K562 (cell line): ENCODE measurements around the gene ABCF2. TPM values are rescaled to one million over a fixed set of nuclear protein-coding genes. Genes with fewer than 3 reads are reported as not detected.

Experiments
- ASH1L ChIP-seq: fragments of 450-650 bp; IDR thresholded peaks from 2 replicates; pipeline ENCODE4 v1.6.1; 2018; ENCODE audit warnings: borderline replicate concordance, mild to moderate bottlenecking, low read depth; ENCODE audit not compliant: partially characterized antibody
- ZC3H11A ChIP-seq: IDR thresholded peaks from 2 replicates; pipeline ENCODE4 v1.6.1; 2012; ENCODE audit warnings: low read depth, low read length, improper control_type of control experiment
- ZNF280B ChIP-seq: fragments of 250-450 bp; sonication (Bioruptor Pico); IDR thresholded peaks from 2 replicates; pipeline ENCODE4 v1.5.1; 2021; ENCODE audit warnings: mild to moderate bottlenecking
- polyA plus RNA-seq, 8 experiments: library from polyadenylated mRNA; depleted of rRNA in 4 of 8; stranded (reverse) in 5 of 8; unstranded in 3 of 8; fragments of >200 nt; fragmentation: Nextera tagmentation in 2 of 8; fragmentation: Illumina TruSeq in 1 of 8; extraction: Ambion mirVana in 2 of 8; extraction: Trizol in 1 of 8; gene quantifications; 2 replicates each; pipeline versions ENCODE4 v1.2.1 to v1.2.3, GENCODE V29; 2011 to 2014; ENCODE audit warnings: inconsistent platforms in 1 of 8, missing spikeins in 1 of 8
- total RNA-seq, 7 experiments: library from RNA; depleted of rRNA in 6 of 7; stranded (reverse); fragments of >200 nt in 6 of 7; fragmentation: Illumina TruSeq in 2 of 7; extraction: Trizol in 2 of 7; gene quantifications; 2 replicates each; pipeline versions ENCODE4 v1.2.1 to v1.2.3, GENCODE V29; 2011 to 2021; ENCODE audit warnings: low replicate concordance in 1 of 7
- TF ChIP-seq, protein P1 (sequence below): fragments of 150-350 bp; conservative IDR thresholded peaks from 2 replicates; pipeline ENCODE4 v1.6.1; 2014; ENCODE audit warnings: low read length

Gene ABCF2
- total and polyA plus RNA-seq, 9 of the 15 experiments (the other 6 are each of a cell fraction or from before 2014, with no cell fraction given): 62.1 to 224 (median 113) TPM

GRCh38 chr7:151242159-151243044 is 15.4 kb upstream of the ABCF2 start (continued):
- TF ChIP-seq ZNF280B (CRISPR knock-in tag) (0 out of 2 replicates have a peak, but pooled peaks have one; percentile 34), ASH1L (no peak), ZC3H11A (no peak)
- TF ChIP-seq, protein P1, sequence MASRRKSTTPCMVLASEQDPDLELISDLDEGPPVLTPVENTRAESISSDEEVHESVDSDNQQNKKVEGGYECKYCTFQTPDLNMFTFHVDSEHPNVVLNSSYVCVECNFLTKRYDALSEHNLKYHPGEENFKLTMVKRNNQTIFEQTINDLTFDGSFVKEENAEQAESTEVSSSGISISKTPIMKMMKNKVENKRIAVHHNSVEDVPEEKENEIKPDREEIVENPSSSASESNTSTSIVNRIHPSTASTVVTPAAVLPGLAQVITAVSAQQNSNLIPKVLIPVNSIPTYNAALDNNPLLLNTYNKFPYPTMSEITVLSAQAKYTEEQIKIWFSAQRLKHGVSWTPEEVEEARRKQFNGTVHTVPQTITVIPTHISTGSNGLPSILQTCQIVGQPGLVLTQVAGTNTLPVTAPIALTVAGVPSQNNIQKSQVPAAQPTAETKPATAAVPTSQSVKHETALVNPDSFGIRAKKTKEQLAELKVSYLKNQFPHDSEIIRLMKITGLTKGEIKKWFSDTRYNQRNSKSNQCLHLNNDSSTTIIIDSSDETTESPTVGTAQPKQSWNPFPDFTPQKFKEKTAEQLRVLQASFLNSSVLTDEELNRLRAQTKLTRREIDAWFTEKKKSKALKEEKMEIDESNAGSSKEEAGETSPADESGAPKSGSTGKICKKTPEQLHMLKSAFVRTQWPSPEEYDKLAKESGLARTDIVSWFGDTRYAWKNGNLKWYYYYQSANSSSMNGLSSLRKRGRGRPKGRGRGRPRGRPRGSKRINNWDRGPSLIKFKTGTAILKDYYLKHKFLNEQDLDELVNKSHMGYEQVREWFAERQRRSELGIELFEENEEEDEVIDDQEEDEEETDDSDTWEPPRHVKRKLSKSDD: no peak
